Midbrain (tissue), 1 donor: ENCODE measurements around the gene PHF21A.
"Not testable (repeated sequence)": the region's sequence is repeated elsewhere in the genome, so short reads cannot be mapped to it uniquely, and the experiment has no call there.

ENCODE experiments used
- DNase-seq: peaks from one replicate; lab custom pipeline; 2025; lab: John Stamatoyannopoulos, UW

Gene PHF21A

GRCh38 chr11:45983471-45983845 is 137.8 kb downstream of the PHF21A start:
- peak; percentile 11 for DNase-seq

- DNase-seq = no peak
These were observed 138.4 kb downstream of the PHF21A start for GRCh38 chr11:45982656-45983470.

- DNase-seq = not testable (repeated sequence)
These were observed 139.4 kb downstream of the PHF21A start for GRCh38 chr11:45981826-45982225.

- no peak for DNase-seq
These were observed 146.4 kb downstream of the PHF21A start for GRCh38 chr11:45974806-45975205.

GRCh38 chr11:45973601-45974000 is 147.7 kb downstream of the PHF21A start:
- no peak for DNase-seq

GRCh38 chr11:45968901-45969300 is 152.4 kb downstream of the PHF21A start:
- DNase-seq = no peak

- DNase-seq = no peak
These were observed 153.7 kb downstream of the PHF21A start for GRCh38 chr11:45967506-45967905.

- DNase-seq = peak; percentile 82
These were observed 156.3 kb downstream of the PHF21A start for GRCh38 chr11:45964911-45965389.

- DNase-seq = no peak
These were observed 159.5 kb downstream of the PHF21A start for GRCh38 chr11:45961751-45962240.

GRCh38 chr11:45960387-45961095 is 160.7 kb downstream of the PHF21A start:
- DNase-seq = no peak

GRCh38 chr11:45959851-45960250 is 161.4 kb downstream of the PHF21A start:
- no peak for DNase-seq

- peak; percentile 17 for DNase-seq
These were observed 171.3 kb downstream of the PHF21A start for GRCh38 chr11:45949992-45950407.

- peak; percentile 65 for DNase-seq
These were observed 172.9 kb downstream of the PHF21A start for GRCh38 chr11:45948356-45948755.

GRCh38 chr11:45947885-45948284 is 173.4 kb downstream of the PHF21A start:
- DNase-seq = no peak

GRCh38 chr11:45945397-45945999 is 175.8 kb downstream of the PHF21A start:
- DNase-seq = no peak

- no peak for DNase-seq
These were observed 178.9 kb downstream of the PHF21A start for GRCh38 chr11:45942381-45942780.

GRCh38 chr11:45941285-45941684 is 180.0 kb downstream of the PHF21A start:
- DNase-seq = no peak

GRCh38 chr11:45939836-45940235 is 181.4 kb downstream of the PHF21A start:
- no peak for DNase-seq

GRCh38 chr11:45937916-45938315 is 183.3 kb downstream of the PHF21A start:
- DNase-seq = no peak

- no peak for DNase-seq
These were observed 184.7 kb downstream of the PHF21A start for GRCh38 chr11:45936511-45937054.

GRCh38 chr11:45935349-45936064 is 185.7 kb downstream of the PHF21A start:
- DNase-seq = no peak
